ENCODE data around the gene CYP19A1.

The CYP19A1 gene

DNA sequence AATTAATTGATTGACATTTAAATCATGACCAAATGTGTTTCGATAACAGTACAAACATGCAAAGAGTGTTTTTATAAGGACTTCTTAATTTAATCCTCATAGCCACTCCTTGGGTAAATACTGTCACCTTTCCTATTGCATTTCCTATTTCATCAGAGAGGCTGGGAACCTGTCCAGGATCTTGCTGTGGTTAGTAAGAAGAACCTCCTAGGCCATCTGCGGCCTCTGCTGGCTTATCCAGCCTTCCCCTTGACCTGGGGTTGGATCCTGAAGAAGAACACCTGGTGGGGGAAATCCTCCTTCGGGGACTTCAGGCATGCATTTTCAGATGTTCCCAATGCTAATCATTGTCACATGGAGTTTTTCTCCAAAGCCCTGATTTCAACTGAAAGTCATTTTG, 28.5 kb upstream of the CYP19A1 start:
- Mint-ChIP-seq H3K27me3 (ENCODE audit: low read depth, poor library complexity) (peaks cover 3% of the 10 kb centered on the region), H3K4me1 (peaks cover 16% of the 10 kb centered on the region), H3K9me3 (no peaks in the 10 kb centered on the region), H3K36me3 (ENCODE audit: low read depth) (no peaks in the 10 kb centered on the region), H3K4me3 (no peak overlapping the region), H3K27ac (no peak overlapping the region)
- TF ChIP-seq, protein P1, sequence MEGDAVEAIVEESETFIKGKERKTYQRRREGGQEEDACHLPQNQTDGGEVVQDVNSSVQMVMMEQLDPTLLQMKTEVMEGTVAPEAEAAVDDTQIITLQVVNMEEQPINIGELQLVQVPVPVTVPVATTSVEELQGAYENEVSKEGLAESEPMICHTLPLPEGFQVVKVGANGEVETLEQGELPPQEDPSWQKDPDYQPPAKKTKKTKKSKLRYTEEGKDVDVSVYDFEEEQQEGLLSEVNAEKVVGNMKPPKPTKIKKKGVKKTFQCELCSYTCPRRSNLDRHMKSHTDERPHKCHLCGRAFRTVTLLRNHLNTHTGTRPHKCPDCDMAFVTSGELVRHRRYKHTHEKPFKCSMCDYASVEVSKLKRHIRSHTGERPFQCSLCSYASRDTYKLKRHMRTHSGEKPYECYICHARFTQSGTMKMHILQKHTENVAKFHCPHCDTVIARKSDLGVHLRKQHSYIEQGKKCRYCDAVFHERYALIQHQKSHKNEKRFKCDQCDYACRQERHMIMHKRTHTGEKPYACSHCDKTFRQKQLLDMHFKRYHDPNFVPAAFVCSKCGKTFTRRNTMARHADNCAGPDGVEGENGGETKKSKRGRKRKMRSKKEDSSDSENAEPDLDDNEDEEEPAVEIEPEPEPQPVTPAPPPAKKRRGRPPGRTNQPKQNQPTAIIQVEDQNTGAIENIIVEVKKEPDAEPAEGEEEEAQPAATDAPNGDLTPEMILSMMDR (IDR thresholded peaks at IDR 0.05): no peak
- no peak for DNase-seq

DNA sequence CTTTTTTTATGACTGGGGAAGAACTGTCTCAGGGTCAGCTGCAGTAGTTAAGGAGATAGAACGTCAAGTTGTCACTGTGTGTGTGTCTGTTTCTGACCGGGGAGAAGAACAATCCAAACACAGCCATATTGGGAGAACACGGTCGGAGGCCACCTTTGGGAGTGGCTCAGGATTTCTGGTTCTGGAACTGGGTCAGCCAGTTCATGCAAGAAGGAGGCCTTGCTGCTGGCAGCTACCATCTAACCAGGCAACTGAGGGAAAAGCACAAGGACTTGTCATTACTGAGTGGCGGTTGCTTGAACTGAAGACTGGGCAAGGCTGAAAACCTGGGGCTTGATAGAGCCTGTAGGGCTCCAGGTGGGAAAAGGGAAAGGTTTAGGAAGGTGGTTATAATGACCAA, 27.7 kb upstream of the CYP19A1 start:
- peaks cover 16% of the 10 kb centered on the region for H3K4me1 Mint-ChIP-seq
- no peaks in the 10 kb centered on the region for H3K36me3 Mint-ChIP-seq (ENCODE audit: low read depth)
- H3K27ac Mint-ChIP-seq: no peak overlapping the region
- peaks cover 3% of the 10 kb centered on the region for H3K27me3 Mint-ChIP-seq (ENCODE audit: low read depth, poor library complexity)
- no peak overlapping the region for H3K4me3 Mint-ChIP-seq
- DNase-seq: no peak
- no peaks in the 10 kb centered on the region for H3K9me3 Mint-ChIP-seq
- TF ChIP-seq, protein P1 (IDR thresholded peaks at IDR 0.05): no peak

DNA sequence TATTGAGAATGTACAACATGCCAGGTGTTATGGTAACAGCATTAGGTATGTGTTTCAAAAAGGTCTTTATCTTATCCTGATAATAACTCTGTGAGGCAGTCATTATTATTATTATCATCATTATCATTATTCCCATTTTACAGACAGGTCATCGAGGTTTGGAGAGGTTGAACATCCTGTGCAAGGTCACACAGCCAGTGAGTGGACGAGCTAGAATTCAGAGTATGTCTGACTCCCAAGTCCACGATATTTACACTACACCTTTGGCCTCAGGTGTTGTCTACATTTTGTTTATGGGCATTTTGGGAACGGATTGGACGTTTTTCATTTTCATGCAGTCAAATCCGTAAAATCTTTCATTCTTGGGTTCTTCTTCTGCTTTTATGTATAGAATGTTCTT, 27.0 kb upstream of the CYP19A1 start:
- H3K36me3 Mint-ChIP-seq (ENCODE audit: low read depth): no peaks in the 10 kb centered on the region
- TF ChIP-seq, protein P1 (IDR thresholded peaks at IDR 0.05): no peak
- H3K27me3 Mint-ChIP-seq (ENCODE audit: low read depth, poor library complexity): peaks cover 3% of the 10 kb centered on the region
- no peak overlapping the region for H3K4me3 Mint-ChIP-seq
- no peaks in the 10 kb centered on the region for H3K9me3 Mint-ChIP-seq
- H3K4me1 Mint-ChIP-seq: peaks cover 16% of the 10 kb centered on the region
- no peak overlapping the region for H3K27ac Mint-ChIP-seq
- DNase-seq: no peak

DNA sequence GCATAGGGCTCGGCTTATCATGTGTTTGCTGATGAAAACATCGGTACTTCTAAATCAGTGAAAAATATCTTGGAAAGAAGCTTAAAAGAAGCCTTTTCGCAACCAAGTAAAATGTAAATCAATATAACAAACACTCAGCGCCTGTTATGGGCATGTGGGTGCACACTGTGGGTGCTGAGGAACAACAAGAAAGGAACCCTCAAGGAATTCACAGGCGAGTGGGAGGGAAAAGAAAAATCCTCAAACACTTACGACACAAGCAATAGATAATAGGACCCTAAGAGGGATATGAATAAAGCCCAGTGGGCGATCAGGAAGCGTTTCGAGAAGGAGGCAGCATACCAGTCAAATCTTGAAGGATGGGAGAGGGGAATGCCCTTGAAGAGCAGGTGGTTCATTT, 25.0 kb upstream of the CYP19A1 start:
- TF ChIP-seq, protein P1 (IDR thresholded peaks at IDR 0.05): no peak
- no peaks in the 10 kb centered on the region for H3K36me3 Mint-ChIP-seq (ENCODE audit: low read depth)
- H3K27ac Mint-ChIP-seq: no peak overlapping the region
- H3K27me3 Mint-ChIP-seq (ENCODE audit: low read depth, poor library complexity): peaks cover 3% of the 10 kb centered on the region
- no peaks in the 10 kb centered on the region for H3K9me3 Mint-ChIP-seq
- H3K4me3 Mint-ChIP-seq: no peak overlapping the region
- no peak for DNase-seq
- peaks cover 5% of the 10 kb centered on the region for H3K4me1 Mint-ChIP-seq

DNA sequence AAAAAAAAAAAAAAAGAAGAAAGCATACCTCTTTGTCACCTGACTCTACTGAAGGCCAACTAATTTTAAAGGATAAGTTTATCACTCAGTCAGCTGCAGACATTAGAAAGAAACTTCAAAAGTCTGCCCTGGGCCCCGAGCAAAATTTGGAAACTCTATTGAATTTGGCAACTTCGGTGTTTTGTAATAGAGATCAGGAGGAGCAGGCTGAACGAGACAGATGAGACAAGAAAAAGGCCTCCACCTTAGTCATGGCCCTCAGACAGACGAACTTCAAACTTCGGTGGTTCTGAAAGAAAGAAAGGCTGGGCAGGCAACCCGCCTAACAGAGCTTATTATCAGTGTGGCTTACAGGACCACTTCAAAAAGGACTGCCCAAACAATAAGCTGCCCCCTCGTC, 21.6 kb upstream of the CYP19A1 start:
- Mint-ChIP-seq H3K9me3 (no peaks in the 10 kb centered on the region), H3K27me3 (ENCODE audit: low read depth, poor library complexity) (no peaks in the 10 kb centered on the region), H3K4me3 (no peak overlapping the region), H3K36me3 (ENCODE audit: low read depth) (no peaks in the 10 kb centered on the region), H3K27ac (no peak overlapping the region), H3K4me1 (no peaks in the 10 kb centered on the region)
- TF ChIP-seq, protein P1 (IDR thresholded peaks at IDR 0.05): no peak
- no peak for DNase-seq

DNA sequence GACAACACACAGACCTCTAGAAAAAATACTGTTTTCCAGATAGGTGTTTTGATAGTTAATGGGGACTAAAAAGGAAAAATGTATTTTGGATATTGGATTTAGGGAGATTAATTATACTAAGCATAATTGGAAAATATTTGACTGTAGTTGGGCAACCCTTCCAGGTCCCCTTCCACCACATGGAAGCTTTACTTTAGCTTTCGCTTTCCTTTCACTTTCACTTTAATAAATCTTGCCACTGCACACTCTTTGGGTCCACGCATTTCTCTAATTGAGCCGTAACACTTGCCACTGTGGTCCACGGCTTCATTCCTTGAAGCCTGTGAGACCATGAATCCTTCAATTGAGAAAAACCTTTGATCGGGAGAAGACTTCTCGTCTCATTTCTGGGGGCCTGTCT, 18.6 kb upstream of the CYP19A1 start:
- Mint-ChIP-seq H3K4me1 (no peaks in the 10 kb centered on the region), H3K27ac (no peak overlapping the region)

More for the DNA sequence above, 18.6 kb upstream of the CYP19A1 start:
- Mint-ChIP-seq H3K4me3 (no peak overlapping the region), H3K36me3 (ENCODE audit: low read depth) (no peaks in the 10 kb centered on the region), H3K9me3 (no peaks in the 10 kb centered on the region), H3K27me3 (ENCODE audit: low read depth, poor library complexity) (no peaks in the 10 kb centered on the region)
- no peak for DNase-seq
- TF ChIP-seq, protein P1 (IDR thresholded peaks at IDR 0.05): no peak
